Cerebellar nuclear complex (tissue), 1 donor: Measurements from ENCODE around the gene GALNT1.

Source experiments
- DNase-seq, 2 experiments: peaks; one replicate each; lab custom pipeline; 2025; lab: John Stamatoyannopoulos, UW

The GALNT1 gene

GRCh38 chr18:35618696-35619095, 37.2 kb downstream of the GALNT1 start:
- DNase-seq, result no peak

GRCh38 chr18:35619464-35619863, 37.9 kb downstream of the GALNT1 start:
- DNase-seq, result no peak

- no peak for DNase-seq
Measured at GRCh38 chr18:35619941-35620340, 38.4 kb downstream of the GALNT1 start.

GRCh38 chr18:35620765-35621164, 39.2 kb downstream of the GALNT1 start:
- DNase-seq, result no peak

GRCh38 chr18:35623255-35623654, 41.7 kb downstream of the GALNT1 start:
- no peak for DNase-seq

- no peak for DNase-seq
Measured at GRCh38 chr18:35624146-35624545, 42.6 kb downstream of the GALNT1 start.

- no peak for DNase-seq
Measured at GRCh38 chr18:35625232-35625631, 43.7 kb downstream of the GALNT1 start.

GRCh38 chr18:35633761-35634160, 52.2 kb downstream of the GALNT1 start:
- no peak for DNase-seq

GRCh38 chr18:35634323-35634722, 52.8 kb downstream of the GALNT1 start:
- DNase-seq, result no peak

GRCh38 chr18:35635170-35635569, 53.6 kb downstream of the GALNT1 start:
- DNase-seq, result no peak

GRCh38 chr18:35637227-35637626, 55.7 kb downstream of the GALNT1 start:
- DNase-seq, result no peak

- no peak for DNase-seq
Measured at GRCh38 chr18:35639296-35639695, 57.8 kb downstream of the GALNT1 start.

GRCh38 chr18:35641467-35641866, 59.9 kb downstream of the GALNT1 start:
- no peak for DNase-seq

- DNase-seq, result no peak
Measured at GRCh38 chr18:35641916-35642315, 60.4 kb downstream of the GALNT1 start.

- DNase-seq, result no peak
Measured at GRCh38 chr18:35642802-35643201, 61.3 kb downstream of the GALNT1 start.

GRCh38 chr18:35646449-35646848, 64.9 kb downstream of the GALNT1 start:
- no peak for DNase-seq

GRCh38 chr18:35653392-35654135, 72.0 kb downstream of the GALNT1 start:
- no peak for DNase-seq

- DNase-seq, result no peak
Measured at GRCh38 chr18:35658112-35658511, 76.6 kb downstream of the GALNT1 start.

GRCh38 chr18:35661483-35662146, 80.1 kb downstream of the GALNT1 start:
- no peak for DNase-seq

- DNase-seq, result no peak
Measured at GRCh38 chr18:35662293-35663062, 80.9 kb downstream of the GALNT1 start.

GRCh38 chr18:35671966-35672603, 90.5 kb downstream of the GALNT1 start:
- DNase-seq, result no peak

- DNase-seq, result no peak
Measured at GRCh38 chr18:35672897-35673296, 91.4 kb downstream of the GALNT1 start.
